Gastroesophageal sphincter (tissue), 3 donors: ENCODE measurements around the gene AKIP1.

Experiments
- POLR2A ChIP-seq, 2 donors: fragments of 450-650 bp; IDR thresholded peaks; one replicate each; pipeline ENCODE4 v1.6.1; 2017; ENCODE audit warnings: antibody characterized with exemption in 2 of 2, mild to moderate bottlenecking in 2 of 2, moderate library complexity in 1 of 2
- TF ChIP-seq, protein P1 (sequence below), 4 experiments: fragments of 200-600 bp in 2 of 4; fragments of 450-650 bp in 2 of 4; sonication (generic) in 1 of 4; IDR thresholded peaks; one replicate each; pipeline ENCODE4 v1.5.1; 2017 to 2019; ENCODE audit warnings: antibody characterized with exemption in 4 of 4, mild to moderate bottlenecking in 2 of 4, moderate library complexity in 2 of 4

DNA sequence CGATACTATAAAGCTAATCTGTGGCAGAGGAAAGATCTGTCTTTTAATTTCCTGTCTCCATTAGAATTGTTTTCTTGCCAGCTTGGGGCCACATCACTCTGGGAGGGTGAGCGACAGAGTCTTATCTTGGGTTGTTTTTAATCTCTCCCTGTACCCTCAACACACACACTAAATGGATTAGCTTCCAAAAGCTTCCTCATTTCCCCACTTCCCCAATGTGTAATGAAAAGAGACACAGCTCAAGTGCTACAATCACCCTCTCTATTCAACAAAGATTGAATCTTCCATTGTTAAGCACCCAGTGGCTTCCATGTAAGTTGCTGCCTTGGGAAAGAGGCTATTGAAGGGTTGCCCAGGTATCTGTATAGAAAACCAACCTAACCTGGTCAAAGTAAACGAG is 37.9 kb downstream of the AKIP1 start:
- no peak for TF ChIP-seq POLR2A (IDR thresholded peaks at IDR 0.05)
- TF ChIP-seq, protein P1, sequence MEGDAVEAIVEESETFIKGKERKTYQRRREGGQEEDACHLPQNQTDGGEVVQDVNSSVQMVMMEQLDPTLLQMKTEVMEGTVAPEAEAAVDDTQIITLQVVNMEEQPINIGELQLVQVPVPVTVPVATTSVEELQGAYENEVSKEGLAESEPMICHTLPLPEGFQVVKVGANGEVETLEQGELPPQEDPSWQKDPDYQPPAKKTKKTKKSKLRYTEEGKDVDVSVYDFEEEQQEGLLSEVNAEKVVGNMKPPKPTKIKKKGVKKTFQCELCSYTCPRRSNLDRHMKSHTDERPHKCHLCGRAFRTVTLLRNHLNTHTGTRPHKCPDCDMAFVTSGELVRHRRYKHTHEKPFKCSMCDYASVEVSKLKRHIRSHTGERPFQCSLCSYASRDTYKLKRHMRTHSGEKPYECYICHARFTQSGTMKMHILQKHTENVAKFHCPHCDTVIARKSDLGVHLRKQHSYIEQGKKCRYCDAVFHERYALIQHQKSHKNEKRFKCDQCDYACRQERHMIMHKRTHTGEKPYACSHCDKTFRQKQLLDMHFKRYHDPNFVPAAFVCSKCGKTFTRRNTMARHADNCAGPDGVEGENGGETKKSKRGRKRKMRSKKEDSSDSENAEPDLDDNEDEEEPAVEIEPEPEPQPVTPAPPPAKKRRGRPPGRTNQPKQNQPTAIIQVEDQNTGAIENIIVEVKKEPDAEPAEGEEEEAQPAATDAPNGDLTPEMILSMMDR (IDR thresholded peaks at IDR 0.05), result no peak
